ENCODE data around the gene CA14. TPM values are rescaled to one million over a fixed set of nuclear protein-coding genes. Genes with fewer than 3 reads are reported as not detected.

The CA14 gene
- total RNA-seq, 2 experiments from 2014 or later: not detected

DNA sequence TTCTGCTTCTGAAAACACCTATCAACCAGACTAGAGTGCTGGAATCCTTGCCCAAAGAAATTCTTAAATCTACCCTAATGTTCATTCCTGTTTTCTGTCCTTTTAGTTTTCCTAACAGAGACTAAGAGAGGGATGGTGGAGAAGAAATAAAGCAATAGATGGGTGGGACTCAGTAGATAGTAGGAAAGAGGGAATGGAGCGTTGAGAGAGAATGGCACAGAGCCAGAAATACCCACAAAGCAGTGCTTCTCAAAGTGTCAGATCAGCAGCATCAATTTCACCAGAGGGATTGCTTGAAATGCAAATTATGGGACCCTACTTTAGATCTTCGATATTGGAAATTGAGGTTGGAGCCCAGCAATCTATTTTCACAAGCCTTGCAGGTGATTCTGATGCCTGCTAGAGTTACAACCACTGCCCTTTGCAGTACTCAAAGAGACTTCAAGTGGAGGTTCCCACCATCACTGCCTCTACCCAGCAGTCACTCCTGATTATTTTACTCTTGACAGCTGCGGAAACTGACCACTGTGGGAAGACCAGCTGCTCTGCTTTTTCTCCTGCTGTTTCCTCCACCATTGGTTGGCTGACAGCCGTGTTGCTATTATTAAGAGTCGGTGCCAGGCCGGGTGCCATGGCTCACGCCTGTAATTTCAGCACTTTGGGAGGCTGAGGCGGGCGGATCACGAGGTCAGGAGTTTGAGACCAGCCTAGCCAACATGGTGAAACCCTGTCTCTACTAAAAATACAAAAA lies 52.4 kb downstream of the CA14 start:
- Mint-ChIP-seq H3K27ac (no peak overlapping the region), H3K4me1 (ENCODE audit: low read depth) (no peaks in the 10 kb centered on the region), H3K27me3 (ENCODE audit: low read depth) (no peaks in the 10 kb centered on the region), H3K36me3 (ENCODE audit: low read depth) (peaks cover 21% of the 10 kb centered on the region), H3K4me3 (no peak overlapping the region), H3K9me3 (ENCODE audit: insufficient read depth) (no peaks in the 10 kb centered on the region)
- DNase-seq (no peak), ATAC-seq (no peak)
- ChIA-PET CTCF (no interaction called here), POLR2A (no interaction called here)

DNA sequence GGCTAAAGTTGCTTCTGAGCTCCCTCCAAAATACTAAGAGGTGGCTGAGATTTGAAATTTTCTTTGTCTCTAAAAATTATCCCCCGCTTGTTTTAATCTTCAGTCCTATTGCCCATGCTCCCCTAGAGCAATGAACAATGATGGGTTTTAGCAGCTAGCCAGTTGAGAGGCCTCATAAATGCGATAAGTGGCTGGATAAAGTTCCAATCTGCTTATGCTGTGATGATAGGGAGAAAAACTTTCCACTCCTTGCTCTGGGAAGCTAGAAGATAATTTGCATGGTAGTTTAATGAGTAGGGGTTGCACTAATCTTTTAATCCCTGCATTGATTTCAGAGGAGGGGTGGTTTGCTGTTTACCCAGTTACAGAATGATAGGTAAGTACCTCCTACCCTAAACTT lies 54.2 kb downstream of the CA14 start:
- no peak overlapping the region for H3K27ac Mint-ChIP-seq
- peaks cover 16% of the 10 kb centered on the region for H3K36me3 Mint-ChIP-seq (ENCODE audit: low read depth)
- DNase-seq: no peak
- H3K27me3 Mint-ChIP-seq (ENCODE audit: low read depth): no peaks in the 10 kb centered on the region
- no peaks in the 10 kb centered on the region for H3K9me3 Mint-ChIP-seq (ENCODE audit: insufficient read depth)
- H3K4me3 Mint-ChIP-seq: no peak overlapping the region
- no peaks in the 10 kb centered on the region for H3K4me1 Mint-ChIP-seq (ENCODE audit: low read depth)
- ATAC-seq: no peak
- ChIA-PET POLR2A (no interaction called here), CTCF (interaction anchor here (1.3 to 1.5 kb wide), 2 partner anchors 10 to 56 kb away, joined by 3 to 5 read pairs; no protein-coding TSS in a partner anchor)

Other genes with a start within 250 kb of the CA14 start
- gene OTUD7B, start 247.0 kb upstream of the CA14 start, total RNA-seq: 10 to 100 TPM; 10.3 to 12.1 TPM
- 10 to 100 TPM; 36.1 to 40.0 TPM for gene VPS45, start 190.0 kb upstream of the CA14 start, total RNA-seq
- gene PLEKHO1, start 107.9 kb upstream of the CA14 start, total RNA-seq: 100 to 1,000 TPM; 138 to 154 TPM
- gene ANP32E, start 21.7 kb upstream of the CA14 start, total RNA-seq: 100 to 1,000 TPM; 155 to 161 TPM
- 100 to 1,000 TPM; 128 to 132 TPM for gene APH1A, start 11.2 kb downstream of the CA14 start, total RNA-seq
- 1 to 10 TPM; 2.5 to 4.0 TPM for gene C1orf54, start 15.0 kb downstream of the CA14 start, total RNA-seq
- 1 to 10 TPM; 2.0 to 2.3 TPM for gene CIART, start 24.8 kb downstream of the CA14 start, total RNA-seq
- gene MRPS21, start 36.1 kb downstream of the CA14 start, total RNA-seq: 10 to 100 TPM; 69.9 to 71.2 TPM
- gene PRPF3, start 63.8 kb downstream of the CA14 start, total RNA-seq: 10 to 100 TPM; 77.7 to 79.7 TPM
- gene RPRD2, start 106.4 kb downstream of the CA14 start, total RNA-seq: 10 to 100 TPM; 29.5 to 32.5 TPM
- gene TARS2, start 229.6 kb downstream of the CA14 start, total RNA-seq: 10 to 100 TPM; 29.8 to 33.7 TPM

Measured in activated CD8-positive, alpha-beta T cell treated with anti-CD3 and anti-CD28 coated beads, Interleukin-2, amount 10 ng/mL, durations not matched to agents 7 days and 5 days (primary cell).